Measurements from ENCODE around the gene FHOD3. TPM values are rescaled to one million over a fixed set of nuclear protein-coding genes. Genes with fewer than 3 reads are reported as not detected.
A peak's percentile ranks its signal among the peaks of the same experiment; 100 is the strongest.

FHOD3 gene
- total and polyA plus RNA-seq, 9 of the 15 experiments (the other 6 are each of a cell fraction or from before 2014, with no cell fraction given), result 0.11 TPM; not detected in 8

- TF ChIP-seq, protein P1, sequence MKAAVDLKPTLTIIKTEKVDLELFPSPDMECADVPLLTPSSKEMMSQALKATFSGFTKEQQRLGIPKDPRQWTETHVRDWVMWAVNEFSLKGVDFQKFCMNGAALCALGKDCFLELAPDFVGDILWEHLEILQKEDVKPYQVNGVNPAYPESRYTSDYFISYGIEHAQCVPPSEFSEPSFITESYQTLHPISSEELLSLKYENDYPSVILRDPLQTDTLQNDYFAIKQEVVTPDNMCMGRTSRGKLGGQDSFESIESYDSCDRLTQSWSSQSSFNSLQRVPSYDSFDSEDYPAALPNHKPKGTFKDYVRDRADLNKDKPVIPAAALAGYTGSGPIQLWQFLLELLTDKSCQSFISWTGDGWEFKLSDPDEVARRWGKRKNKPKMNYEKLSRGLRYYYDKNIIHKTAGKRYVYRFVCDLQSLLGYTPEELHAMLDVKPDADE (conservative IDR thresholded peaks at IDR 0.05; ENCODE audit: control insufficient read depth, low read depth, low read length), result peak; percentile 60
- TF ChIP-seq ZNF280A (IDR thresholded peaks at IDR 0.05; ENCODE audit: low read depth, partially characterized antibody) (no peak), HDGF (IDR thresholded peaks at IDR 0.05) (no peak), ZNF449 (CRISPR knock-in tag; IDR thresholded peaks at IDR 0.05) (no peak), SMAD4 (CRISPR knock-in tag; conservative IDR thresholded peaks at IDR 0.05) (peak; percentile 86), SREBF2 (CRISPR knock-in tag; IDR thresholded peaks at IDR 0.05) (no peak), HNRNPUL1 (IDR thresholded peaks at IDR 0.05; ENCODE audit: low read length) (no peak), SMAD1 (IDR thresholded peaks at IDR 0.05; ENCODE audit: low read depth, low read length, partially characterized antibody) (no peak), NR2C1 (IDR thresholded peaks at IDR 0.05) (no peak), NR2C1 (tag; IDR thresholded peaks at IDR 0.05) (peak; percentile 50; the same call in 1 of the 2 replicates), TEAD2 (tag; IDR thresholded peaks at IDR 0.05) (no peak), GABPA (tag; conservative IDR thresholded peaks at IDR 0.05; ENCODE audit: low read depth) (peak; percentile 59; the same call in 1 of the 2 replicates), E2F3 (CRISPR knock-in tag; IDR thresholded peaks at IDR 0.05) (peak; percentile 58; the same call in 1 of the 2 replicates)
- TF ChIP-seq, protein P2, sequence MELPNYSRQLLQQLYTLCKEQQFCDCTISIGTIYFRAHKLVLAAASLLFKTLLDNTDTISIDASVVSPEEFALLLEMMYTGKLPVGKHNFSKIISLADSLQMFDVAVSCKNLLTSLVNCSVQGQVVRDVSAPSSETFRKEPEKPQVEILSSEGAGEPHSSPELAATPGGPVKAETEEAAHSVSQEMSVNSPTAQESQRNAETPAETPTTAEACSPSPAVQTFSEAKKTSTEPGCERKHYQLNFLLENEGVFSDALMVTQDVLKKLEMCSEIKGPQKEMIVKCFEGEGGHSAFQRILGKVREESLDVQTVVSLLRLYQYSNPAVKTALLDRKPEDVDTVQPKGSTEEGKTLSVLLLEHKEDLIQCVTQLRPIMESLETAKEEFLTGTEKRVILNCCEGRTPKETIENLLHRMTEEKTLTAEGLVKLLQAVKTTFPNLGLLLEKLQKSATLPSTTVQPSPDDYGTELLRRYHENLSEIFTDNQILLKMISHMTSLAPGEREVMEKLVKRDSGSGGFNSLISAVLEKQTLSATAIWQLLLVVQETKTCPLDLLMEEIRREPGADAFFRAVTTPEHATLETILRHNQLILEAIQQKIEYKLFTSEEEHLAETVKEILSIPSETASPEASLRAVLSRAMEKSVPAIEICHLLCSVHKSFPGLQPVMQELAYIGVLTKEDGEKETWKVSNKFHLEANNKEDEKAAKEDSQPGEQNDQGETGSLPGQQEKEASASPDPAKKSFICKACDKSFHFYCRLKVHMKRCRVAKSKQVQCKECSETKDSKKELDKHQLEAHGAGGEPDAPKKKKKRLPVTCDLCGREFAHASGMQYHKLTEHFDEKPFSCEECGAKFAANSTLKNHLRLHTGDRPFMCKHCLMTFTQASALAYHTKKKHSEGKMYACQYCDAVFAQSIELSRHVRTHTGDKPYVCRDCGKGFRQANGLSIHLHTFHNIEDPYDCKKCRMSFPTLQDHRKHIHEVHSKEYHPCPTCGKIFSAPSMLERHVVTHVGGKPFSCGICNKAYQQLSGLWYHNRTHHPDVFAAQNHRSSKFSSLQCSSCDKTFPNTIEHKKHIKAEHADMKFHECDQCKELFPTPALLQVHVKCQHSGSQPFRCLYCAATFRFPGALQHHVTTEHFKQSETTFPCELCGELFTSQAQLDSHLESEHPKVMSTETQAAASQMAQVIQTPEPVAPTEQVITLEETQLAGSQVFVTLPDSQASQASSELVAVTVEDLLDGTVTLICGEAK (IDR thresholded peaks at IDR 0.05), result peak; percentile 40; the same call in 1 of the 2 replicates
- TF ChIP-seq, protein P2 (CRISPR knock-in tag; IDR thresholded peaks at IDR 0.05), result no peak
Observed at GRCh38 chr18:36828630-36829361, 531.3 kb downstream of the FHOD3 start, which contains the start of the genes KIAA1328 and TPGS2 (continued).

All from K562 (cell line).